OCI-LY7 (cell line): Measurements from ENCODE around the gene TRIO. TPM values are rescaled to one million over a fixed set of nuclear protein-coding genes. Genes with fewer than 3 reads are reported as not detected.
A peak's percentile ranks its signal among the peaks of the same experiment; 100 is the strongest.

ENCODE experiments used
- BruUV-seq: library from RNA; stranded (reverse); fragments of 400-500 nt; replicated peaks from 2 replicates; lab custom pipeline; 2021; lab: Mats Ljungman, UMichigan
- CTCF ChIA-PET: fragments of 300-600 bp; sonication (Branson Sonifier 250); formaldehyde crosslinking; loops from one replicate; lab custom pipeline; 2022; ENCODE audit warnings: antibody characterized with exemption; ENCODE audit not compliant: unreplicated experiment; lab: Charles Lee
- POLR2A ChIA-PET: fragments of 300-600 bp; sonication (Branson Sonifier 250); formaldehyde crosslinking; loops from one replicate; lab custom pipeline; 2022; ENCODE audit warnings: antibody characterized with exemption; lab: Charles Lee
- DNase-seq: peaks from one replicate; pipeline ENCODE4 v3.0.0-alpha.2; 2015; ENCODE audit warnings: low spot score
- H2AFZ ChIP-seq: fragments of 200-600 bp; sonication (generic), shearing (Covaris generic); 2 replicates; pipeline ENCODE4 v1.6.1; 2014; ENCODE audit warnings: mild to moderate bottlenecking, antibody characterized with exemption, low read length, moderate library complexity
- H3K27ac ChIP-seq: fragments of 200-600 bp; sonication (generic); 2 replicates; pipeline ENCODE4 v1.5.1; 2014; ENCODE audit warnings: mixed run types, low read depth, mild to moderate bottlenecking, moderate library complexity, low read length, inconsistent platforms; ENCODE audit not compliant: poor library complexity, severe bottlenecking
- H3K36me3 ChIP-seq: fragments of 200-600 bp; sonication (generic); 2 replicates; pipeline ENCODE4 v1.6.1; 2014; ENCODE audit warnings: mild to moderate bottlenecking, antibody characterized with exemption, low read length, moderate library complexity, mixed read lengths; ENCODE audit not compliant: insufficient read depth
- H3K4me1 ChIP-seq: fragments of 200-600 bp; sonication (generic); 2 replicates; pipeline ENCODE4 v1.5.1; 2014; ENCODE audit warnings: mild to moderate bottlenecking, low read length; ENCODE audit not compliant: insufficient read depth, poor library complexity, severe bottlenecking
- H3K4me2 ChIP-seq: fragments of 200-600 bp; sonication (generic); 2 replicates; pipeline ENCODE4 v1.6.1; 2014; ENCODE audit warnings: mild to moderate bottlenecking, low read length
- H3K4me3 ChIP-seq: fragments of 200-600 bp; sonication (generic); 2 replicates; pipeline ENCODE4 v1.5.1; 2014; ENCODE audit warnings: mild to moderate bottlenecking, low read depth, low read length; ENCODE audit not compliant: poor library complexity, severe bottlenecking
- H3K79me2 ChIP-seq: fragments of 200-600 bp; sonication (generic); 2 replicates; pipeline ENCODE4 v1.6.1; 2016; ENCODE audit warnings: low read depth, mild to moderate bottlenecking, low read length, moderate library complexity, mixed read lengths; ENCODE audit not compliant: insufficient read depth
- H3K9me2 ChIP-seq: fragments of 200-600 bp; sonication (generic); 2 replicates; pipeline ENCODE4 v1.6.1; 2016; ENCODE audit warnings: mild to moderate bottlenecking, low read length, mixed read lengths; ENCODE audit not compliant: insufficient read depth
- H3K9me3 ChIP-seq: fragments of 200-600 bp; sonication (generic); 2 replicates; pipeline ENCODE4 v1.6.1; 2014; ENCODE audit warnings: mild to moderate bottlenecking, mixed run types, low read length, mixed read lengths
- H4K20me1 ChIP-seq: fragments of 200-600 bp; sonication (generic); 2 replicates; pipeline ENCODE4 v1.6.1; 2014; ENCODE audit warnings: mild to moderate bottlenecking, antibody characterized with exemption, low read length, moderate library complexity, mixed read lengths; ENCODE audit not compliant: insufficient read depth
- EZH2phosphoT487 ChIP-seq: fragments of 200-600 bp; sonication (generic); IDR thresholded peaks from 2 replicates; pipeline ENCODE4 v1.6.1; 2018; ENCODE audit warnings: low read depth, borderline replicate concordance, mild to moderate bottlenecking, mixed run types, antibody characterized with exemption, low read length, moderate library complexity, mixed read lengths
- intact Hi-C: fragments of 100-400 bp; cut with micrococcal nuclease; formaldehyde crosslinking; loops from one replicate; pipeline ENCODE4 v1.10.0; 2022; ENCODE audit not compliant: unreplicated experiment
- total RNA-seq, 2 experiments: library from RNA; depleted of rRNA in 1 of 2; stranded (reverse); fragments of >200 nt in 1 of 2; shearing (Covaris generic) in 1 of 2; gene quantifications; 2 replicates each; pipeline ENCODE4 v1.2.3, GENCODE V29; 2014 to 2022
- TF ChIP-seq, protein P1 (sequence below): fragments of 200-600 bp; sonication (generic); conservative IDR thresholded peaks from 2 replicates; pipeline ENCODE4 v1.5.1; 2014; ENCODE audit warnings: mild to moderate bottlenecking, antibody characterized with exemption, low read length, moderate library complexity, mixed read lengths

The TRIO gene
- total RNA-seq, 2 experiments from 2014 or later = 35.8 to 55.1 TPM

GRCh38 chr5:14531668-14532067 lies 388.5 kb downstream of the TRIO start:
- intact Hi-C loops = no loop called here
- Histone ChIP-seq H3K27ac (no peak overlapping the region), H2AFZ (no peak overlapping the region), H4K20me1 (no peaks in the 10 kb centered on the region), H3K9me3 (no peaks in the 10 kb centered on the region), H3K79me2 (no peaks in the 10 kb centered on the region), H3K36me3 (no peaks in the 10 kb centered on the region), H3K9me2 (no peaks in the 10 kb centered on the region), H3K4me3 (no peak overlapping the region), H3K4me2 (no peak overlapping the region), H3K4me1 (peaks cover 18% of the 10 kb centered on the region)
- no TSS peak for BruUV-seq
- no peak for TF ChIP-seq EZH2phosphoT487
- TF ChIP-seq, protein P1, sequence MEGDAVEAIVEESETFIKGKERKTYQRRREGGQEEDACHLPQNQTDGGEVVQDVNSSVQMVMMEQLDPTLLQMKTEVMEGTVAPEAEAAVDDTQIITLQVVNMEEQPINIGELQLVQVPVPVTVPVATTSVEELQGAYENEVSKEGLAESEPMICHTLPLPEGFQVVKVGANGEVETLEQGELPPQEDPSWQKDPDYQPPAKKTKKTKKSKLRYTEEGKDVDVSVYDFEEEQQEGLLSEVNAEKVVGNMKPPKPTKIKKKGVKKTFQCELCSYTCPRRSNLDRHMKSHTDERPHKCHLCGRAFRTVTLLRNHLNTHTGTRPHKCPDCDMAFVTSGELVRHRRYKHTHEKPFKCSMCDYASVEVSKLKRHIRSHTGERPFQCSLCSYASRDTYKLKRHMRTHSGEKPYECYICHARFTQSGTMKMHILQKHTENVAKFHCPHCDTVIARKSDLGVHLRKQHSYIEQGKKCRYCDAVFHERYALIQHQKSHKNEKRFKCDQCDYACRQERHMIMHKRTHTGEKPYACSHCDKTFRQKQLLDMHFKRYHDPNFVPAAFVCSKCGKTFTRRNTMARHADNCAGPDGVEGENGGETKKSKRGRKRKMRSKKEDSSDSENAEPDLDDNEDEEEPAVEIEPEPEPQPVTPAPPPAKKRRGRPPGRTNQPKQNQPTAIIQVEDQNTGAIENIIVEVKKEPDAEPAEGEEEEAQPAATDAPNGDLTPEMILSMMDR = no peak
- POLR2A ChIA-PET = no interaction called here
- CTCF ChIA-PET = no interaction called here
- DNase-seq = no peak

DNA sequence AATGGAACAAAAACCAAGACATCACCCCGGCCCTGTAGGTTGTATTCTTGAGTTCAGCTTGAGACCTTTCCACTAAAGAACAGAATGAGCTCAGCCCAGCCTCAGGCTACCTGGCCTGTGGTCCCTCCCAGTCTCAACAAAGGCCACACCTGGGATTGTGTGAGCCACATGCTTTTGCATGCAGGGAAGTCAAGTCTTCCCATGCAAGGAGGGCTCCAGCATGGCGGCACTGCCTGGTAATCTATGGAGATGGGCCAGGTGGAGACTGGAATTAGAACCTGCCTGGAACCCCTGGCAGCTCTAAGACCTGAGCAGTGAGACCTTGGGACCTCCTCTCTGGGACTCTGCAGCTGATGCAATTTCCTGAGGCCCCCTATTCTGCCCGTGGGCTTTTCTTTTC lies 389.0 kb downstream of the TRIO start:
- H3K4me1 ChIP-seq = peaks cover 18% of the 10 kb centered on the region
- H2AFZ ChIP-seq = no peak overlapping the region
- H3K9me3 ChIP-seq = no peaks in the 10 kb centered on the region
- H3K4me3 ChIP-seq = no peak overlapping the region
- BruUV-seq = no TSS peak
- TF ChIP-seq, protein P1 = no peak
- TF ChIP-seq EZH2phosphoT487 = no peak
- H3K4me2 ChIP-seq = no peak overlapping the region
- no peaks in the 10 kb centered on the region for H3K9me2 ChIP-seq
- H3K36me3 ChIP-seq = no peaks in the 10 kb centered on the region
- POLR2A ChIA-PET = interaction anchor here (0.6 kb wide), 1 partner anchor 1689 kb away, joined by 3 read pairs; no protein-coding TSS in a partner anchor
- no peaks in the 10 kb centered on the region for H4K20me1 ChIP-seq
- no peaks in the 10 kb centered on the region for H3K79me2 ChIP-seq
- CTCF ChIA-PET = no interaction called here
- intact Hi-C loops = no loop called here
- DNase-seq = no peak
- no peak overlapping the region for H3K27ac ChIP-seq

DNA sequence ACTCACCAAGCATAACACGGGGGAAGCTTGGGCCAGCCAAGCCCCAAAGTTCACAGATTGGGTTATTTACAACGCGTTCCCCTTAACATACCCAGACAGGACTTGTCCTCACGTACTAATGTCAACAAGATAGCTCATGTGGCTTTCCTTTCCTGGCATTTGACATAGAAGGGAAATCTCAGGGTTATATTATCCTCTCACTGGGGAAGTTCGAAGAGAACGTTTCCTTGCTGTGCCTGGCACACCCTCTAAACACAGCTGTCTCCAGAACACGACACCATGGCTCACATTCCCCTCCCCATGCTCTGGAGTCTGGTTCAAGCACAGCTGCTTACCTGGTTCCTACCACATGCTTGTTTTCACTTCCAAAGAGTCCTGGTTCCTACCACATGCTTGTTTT lies 391.6 kb downstream of the TRIO start:
- H3K36me3 ChIP-seq = no peaks in the 10 kb centered on the region
- CTCF ChIA-PET = no interaction called here
- no peaks in the 10 kb centered on the region for H4K20me1 ChIP-seq
- no TSS peak for BruUV-seq
- peak overlapping the region; percentile 71 for H2AFZ ChIP-seq
- H3K79me2 ChIP-seq = no peaks in the 10 kb centered on the region
- no peak for DNase-seq
- peak overlapping the region; percentile 45 for H3K4me2 ChIP-seq
- H3K9me2 ChIP-seq = no peaks in the 10 kb centered on the region
- no peaks in the 10 kb centered on the region for H3K9me3 ChIP-seq
- TF ChIP-seq, protein P1 = no peak
- no peak for TF ChIP-seq EZH2phosphoT487
- intact Hi-C loops = no loop called here
- peaks cover 18% of the 10 kb centered on the region for H3K4me1 ChIP-seq
- H3K27ac ChIP-seq = peak overlapping the region; percentile 15
- peak overlapping the region; percentile 4 for H3K4me3 ChIP-seq
- POLR2A ChIA-PET = interaction anchor here (0.6 to 1.2 kb wide), 2 partner anchors 27 to 124 kb away, joined by 3 read pairs; no protein-coding TSS in a partner anchor
